Lower lobe of right lung (tissue), 2 donors: ENCODE results near the gene RALGPS1. TPM values are rescaled to one million over a fixed set of nuclear protein-coding genes. Genes with fewer than 3 reads are reported as not detected.

Source experiments
- ATAC-seq, 2 donors: fragments of 200-7000 bp; cut with Tn5 transposase; one replicate each; pipeline ENCODE4 v1.9.1; 2020 to 2022; ENCODE audit warnings: mild to moderate bottlenecking in 2 of 2, moderate library complexity in 2 of 2
- DNase-seq: peaks from one replicate; pipeline ENCODE4 v3.0.0-alpha.2; 2020
- H3K27ac ChIP-seq: fragments of 200-600 bp; one replicate; pipeline ENCODE4 v1.8.0; 2022
- H3K27me3 ChIP-seq: fragments of 200-600 bp; one replicate; pipeline ENCODE4 v1.8.0; 2022; ENCODE audit warnings: low read depth
- H3K36me3 ChIP-seq: fragments of 200-600 bp; one replicate; pipeline ENCODE4 v1.8.0; 2022; ENCODE audit warnings: mild to moderate bottlenecking
- H3K4me1 ChIP-seq: fragments of 200-600 bp; one replicate; pipeline ENCODE4 v1.8.0; 2022
- H3K4me3 ChIP-seq: fragments of 200-600 bp; one replicate; pipeline ENCODE4 v1.8.0; 2022; ENCODE audit warnings: mild to moderate bottlenecking
- H3K9me3 ChIP-seq: fragments of 200-600 bp; one replicate; pipeline ENCODE4 v1.8.0; 2022
- intact Hi-C: fragments of 100-400 bp; cut with DNase I; formaldehyde crosslinking; loops from one replicate; pipeline ENCODE4 v1.11.0; 2022
- total RNA-seq: library from RNA; stranded (reverse); fragmentation: NEBNext Ultra II Directional; extraction: Animal tissue kit (Norgen Biotek cat#: 25700); gene quantifications from one replicate; pipeline ENCODE4 v1.2.1, GENCODE V29; 2021
- TF ChIP-seq, protein P1 (sequence below): fragments of 200-600 bp; IDR thresholded peaks from one replicate; pipeline ENCODE4 v1.8.0; 2022; ENCODE audit warnings: antibody characterized with exemption, mild to moderate bottlenecking
- donor health status: DM: no; HTN: yes; CAD: no; lungs with severe emphysema.

The RALGPS1 gene
- total RNA-seq, 1 donor from 2014 or later: 17.6 TPM

DNA sequence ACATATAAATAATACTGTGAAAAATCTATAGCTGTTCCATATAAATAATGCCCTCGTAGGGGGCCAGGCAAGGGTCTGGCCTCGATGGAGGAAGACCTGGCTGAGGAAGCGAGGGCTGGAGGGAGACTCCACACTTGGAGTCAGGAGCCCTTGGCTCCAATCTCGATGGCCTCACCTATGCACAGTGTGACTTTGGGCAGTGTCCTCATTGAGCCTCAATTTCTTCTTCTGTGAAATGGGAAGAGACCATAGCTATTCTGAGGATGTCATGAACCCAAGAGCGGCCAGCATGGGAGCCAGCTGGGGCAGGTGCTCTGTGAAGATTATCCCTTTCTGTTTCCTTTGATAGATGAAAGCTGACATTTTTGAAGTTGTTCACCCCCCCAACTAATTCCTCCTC, 183.1 kb downstream of the RALGPS1 start:
- DNase-seq (no peak), ATAC-seq (no peak)
- intact Hi-C loops: no loop called here
- H3K27ac ChIP-seq: no peak overlapping the region
- no peaks in the 10 kb centered on the region for H3K27me3 ChIP-seq
- H3K4me3 ChIP-seq: no peak overlapping the region
- peaks cover 11% of the 10 kb centered on the region for H3K36me3 ChIP-seq
- H3K9me3 ChIP-seq: no peaks in the 10 kb centered on the region
- TF ChIP-seq, protein P1, sequence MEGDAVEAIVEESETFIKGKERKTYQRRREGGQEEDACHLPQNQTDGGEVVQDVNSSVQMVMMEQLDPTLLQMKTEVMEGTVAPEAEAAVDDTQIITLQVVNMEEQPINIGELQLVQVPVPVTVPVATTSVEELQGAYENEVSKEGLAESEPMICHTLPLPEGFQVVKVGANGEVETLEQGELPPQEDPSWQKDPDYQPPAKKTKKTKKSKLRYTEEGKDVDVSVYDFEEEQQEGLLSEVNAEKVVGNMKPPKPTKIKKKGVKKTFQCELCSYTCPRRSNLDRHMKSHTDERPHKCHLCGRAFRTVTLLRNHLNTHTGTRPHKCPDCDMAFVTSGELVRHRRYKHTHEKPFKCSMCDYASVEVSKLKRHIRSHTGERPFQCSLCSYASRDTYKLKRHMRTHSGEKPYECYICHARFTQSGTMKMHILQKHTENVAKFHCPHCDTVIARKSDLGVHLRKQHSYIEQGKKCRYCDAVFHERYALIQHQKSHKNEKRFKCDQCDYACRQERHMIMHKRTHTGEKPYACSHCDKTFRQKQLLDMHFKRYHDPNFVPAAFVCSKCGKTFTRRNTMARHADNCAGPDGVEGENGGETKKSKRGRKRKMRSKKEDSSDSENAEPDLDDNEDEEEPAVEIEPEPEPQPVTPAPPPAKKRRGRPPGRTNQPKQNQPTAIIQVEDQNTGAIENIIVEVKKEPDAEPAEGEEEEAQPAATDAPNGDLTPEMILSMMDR: no peak
- no peaks in the 10 kb centered on the region for H3K4me1 ChIP-seq

DNA sequence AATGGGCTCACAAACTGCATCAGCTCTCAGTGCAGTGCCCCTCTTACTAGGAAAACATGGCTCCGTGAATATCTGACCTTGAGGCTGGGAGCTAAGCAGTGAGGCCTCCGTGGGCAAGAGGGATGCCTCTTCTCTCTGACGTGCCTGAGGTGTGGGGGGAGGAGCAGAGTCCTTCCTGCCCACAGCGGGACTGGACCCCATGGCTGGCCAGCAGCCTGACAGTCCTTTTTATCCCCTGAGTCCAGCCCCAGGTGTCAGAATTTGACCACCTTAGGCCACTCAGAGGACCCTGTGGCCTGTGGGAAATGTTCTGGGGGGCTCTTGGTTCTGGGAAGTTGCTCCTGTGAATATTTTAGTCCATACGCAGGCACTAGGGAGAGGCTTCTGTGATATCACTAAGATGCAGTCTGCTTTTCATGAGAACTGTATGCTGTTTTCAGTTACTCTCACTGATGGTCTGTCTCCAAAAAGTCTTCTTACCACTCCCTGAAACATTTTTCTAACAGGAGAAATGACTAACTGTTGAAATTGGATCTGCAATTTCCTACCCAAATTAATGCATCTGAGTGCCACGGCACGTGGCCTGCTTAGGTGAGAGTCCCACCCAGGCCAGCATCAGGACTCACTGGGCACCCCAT, 184.5 kb downstream of the RALGPS1 start:
- TF ChIP-seq, protein P1: no peak
- ATAC-seq: no peak
- H3K27me3 ChIP-seq: no peaks in the 10 kb centered on the region
- H3K36me3 ChIP-seq: peaks cover 5% of the 10 kb centered on the region
- no peak for DNase-seq
- no peaks in the 10 kb centered on the region for H3K9me3 ChIP-seq
- H3K27ac ChIP-seq: no peak overlapping the region
- H3K4me3 ChIP-seq: no peak overlapping the region
- intact Hi-C loops: no loop called here
- H3K4me1 ChIP-seq: peaks cover 9% of the 10 kb centered on the region

DNA sequence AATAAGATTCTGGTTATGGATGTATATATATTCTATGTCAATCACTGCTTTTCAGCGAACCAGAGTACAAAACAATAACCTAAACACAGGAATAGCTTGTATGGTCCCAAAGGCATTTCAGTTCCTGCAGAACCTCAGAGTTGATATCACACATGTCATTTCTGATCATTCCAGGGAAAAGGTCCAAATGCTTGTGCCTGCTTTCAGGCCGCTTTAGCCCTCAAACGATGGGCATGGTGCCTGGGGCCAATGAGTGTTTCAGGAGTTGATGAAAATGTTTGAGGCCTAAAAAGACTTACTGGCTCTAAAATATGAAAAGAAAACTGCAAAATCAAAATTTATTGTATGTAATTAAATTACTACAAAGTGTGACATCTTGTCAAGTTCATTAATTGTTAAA, 185.1 kb downstream of the RALGPS1 start:
- H3K36me3 ChIP-seq: peaks cover 5% of the 10 kb centered on the region
- no peaks in the 10 kb centered on the region for H3K27me3 ChIP-seq
- intact Hi-C loops: no loop called here
- no peak for ATAC-seq
- TF ChIP-seq, protein P1: no peak
- no peaks in the 10 kb centered on the region for H3K9me3 ChIP-seq
- no peak for DNase-seq
- H3K27ac ChIP-seq: no peak overlapping the region
- peaks cover 9% of the 10 kb centered on the region for H3K4me1 ChIP-seq
- no peak overlapping the region for H3K4me3 ChIP-seq

DNA sequence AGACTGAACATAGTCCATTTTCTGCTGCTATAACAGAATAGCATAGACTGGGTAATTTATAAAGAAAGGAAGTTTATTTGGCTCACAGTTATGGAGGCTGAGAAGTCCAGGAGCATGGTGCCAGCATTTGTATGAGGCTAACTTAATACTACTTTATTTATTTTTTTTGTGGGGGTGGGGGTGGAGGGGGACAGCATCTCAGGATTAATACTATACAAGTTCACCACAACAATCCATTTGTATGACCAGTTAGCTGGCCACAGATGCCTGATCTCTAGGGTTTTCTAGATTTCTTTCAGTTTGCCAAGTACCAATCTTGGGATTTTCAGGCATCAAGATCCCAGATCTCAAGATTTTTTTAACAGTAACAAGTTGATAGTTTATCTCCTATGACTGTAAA, 187.6 kb downstream of the RALGPS1 start:
- TF ChIP-seq, protein P1: no peak

DNA sequence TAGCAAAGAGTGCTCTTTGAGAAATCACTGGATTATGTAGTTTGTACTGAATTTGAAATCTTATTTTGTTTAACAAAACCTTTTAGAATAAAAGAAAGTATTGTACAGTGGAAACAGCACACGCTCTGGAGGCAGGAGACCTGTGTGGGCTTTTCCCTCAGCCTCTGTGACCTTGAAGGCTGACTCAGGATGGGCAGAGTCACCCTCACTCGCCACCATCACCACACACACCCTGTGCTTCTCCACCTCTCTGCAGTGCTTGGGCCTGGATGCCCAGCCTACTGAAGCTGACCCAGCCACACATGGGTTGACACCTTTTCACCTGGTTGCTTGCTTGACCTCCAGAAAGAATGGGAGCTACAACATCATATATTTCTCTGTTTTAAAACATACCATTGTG, 188.2 kb downstream of the RALGPS1 start:
- no peak for DNase-seq

More for the DNA sequence above, 187.6 kb downstream of the RALGPS1 start:
- Histone ChIP-seq H3K27ac (no peak overlapping the region), H3K4me3 (no peak overlapping the region), H3K36me3 (no peaks in the 10 kb centered on the region), H3K9me3 (no peaks in the 10 kb centered on the region), H3K27me3 (no peaks in the 10 kb centered on the region), H3K4me1 (peaks cover 9% of the 10 kb centered on the region)
- DNase-seq: no peak
- intact Hi-C loops: no loop called here
- no peak for ATAC-seq

More for the DNA sequence above, 188.2 kb downstream of the RALGPS1 start:
- Histone ChIP-seq H3K4me3 (no peak overlapping the region), H3K27ac (no peak overlapping the region), H3K9me3 (no peaks in the 10 kb centered on the region), H3K27me3 (no peaks in the 10 kb centered on the region), H3K36me3 (no peaks in the 10 kb centered on the region), H3K4me1 (peaks cover 9% of the 10 kb centered on the region)
- ATAC-seq: no peak
- intact Hi-C loops: no loop called here
- TF ChIP-seq, protein P1: no peak
